HG03066 (cell line): ENCODE results near the gene EPB41L2.
"Not testable (repeated sequence)": the region's sequence is repeated elsewhere in the genome, so short reads cannot be mapped to it uniquely, and the experiment has no call there.

Source experiments
- ATAC-seq: cut with Tn5 transposase; IDR thresholded peaks from one replicate; pipeline ENCODE4 v1.9.1; 2021; ENCODE audit warnings: low read depth; ENCODE audit not compliant: unreplicated experiment

The EPB41L2 gene

DNA sequence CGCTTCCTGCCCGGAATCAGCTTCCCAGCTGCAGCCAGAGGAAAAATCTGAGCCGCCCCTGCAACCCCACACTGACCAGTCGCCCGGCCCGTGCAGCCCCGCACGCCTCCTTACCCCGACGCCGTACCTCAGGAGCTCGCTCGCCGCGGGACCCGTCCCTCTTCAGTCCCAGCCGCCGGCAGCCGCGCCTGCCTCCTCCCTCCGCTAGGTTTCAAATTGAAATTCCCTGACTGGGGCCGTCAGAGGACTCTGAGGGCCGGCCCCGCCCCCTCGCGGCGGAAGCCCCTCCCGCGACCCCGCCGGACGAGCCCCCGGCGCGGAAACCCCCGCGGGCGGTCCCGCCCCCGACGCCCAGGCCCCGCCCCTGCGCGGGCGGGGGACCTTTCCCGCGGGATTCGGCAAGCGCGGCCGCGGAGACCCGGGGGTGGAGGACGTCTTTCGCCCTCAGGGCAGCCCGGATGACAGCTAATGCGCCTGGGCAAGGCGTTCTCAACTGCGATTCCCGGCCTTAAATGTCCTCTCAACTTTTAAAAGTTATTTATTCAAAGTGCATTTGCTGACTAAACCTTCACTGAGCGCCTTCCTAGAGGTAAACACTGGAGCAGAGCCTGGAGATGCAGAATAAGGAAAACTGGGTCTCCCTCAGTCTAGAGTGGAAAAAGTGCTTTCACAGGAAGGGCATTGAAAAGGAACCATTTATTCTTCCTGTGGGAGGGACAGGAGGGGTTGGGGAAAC lies at the start of gene EPB41L2:
Gene EPB41L2 (minus strand): TSS at position 218 of the 736 bp plus-strand sequence. CDS start 106,760 bp downstream, outside the sequence.
- ATAC-seq: peak; percentile 71

DNA sequence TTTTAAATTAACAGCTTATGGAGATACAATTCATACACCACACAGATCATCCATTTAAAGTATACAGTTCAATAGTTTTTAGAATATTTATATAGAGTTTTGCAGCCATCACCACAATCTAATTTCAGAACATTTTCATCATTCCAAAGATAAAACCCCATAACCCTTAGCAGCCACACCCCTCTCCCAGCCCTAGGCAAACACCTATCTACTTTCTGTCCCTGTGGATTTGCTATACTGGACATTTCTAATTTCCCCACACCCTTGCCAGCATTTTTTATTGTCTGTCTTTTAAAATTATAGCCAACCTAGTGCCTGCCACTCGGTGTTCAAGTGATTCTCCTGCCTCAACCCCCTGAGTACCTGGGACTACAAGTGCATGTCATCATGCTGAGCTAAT lies 49.2 kb upstream of the EPB41L2 start:
- ATAC-seq: no peak

DNA sequence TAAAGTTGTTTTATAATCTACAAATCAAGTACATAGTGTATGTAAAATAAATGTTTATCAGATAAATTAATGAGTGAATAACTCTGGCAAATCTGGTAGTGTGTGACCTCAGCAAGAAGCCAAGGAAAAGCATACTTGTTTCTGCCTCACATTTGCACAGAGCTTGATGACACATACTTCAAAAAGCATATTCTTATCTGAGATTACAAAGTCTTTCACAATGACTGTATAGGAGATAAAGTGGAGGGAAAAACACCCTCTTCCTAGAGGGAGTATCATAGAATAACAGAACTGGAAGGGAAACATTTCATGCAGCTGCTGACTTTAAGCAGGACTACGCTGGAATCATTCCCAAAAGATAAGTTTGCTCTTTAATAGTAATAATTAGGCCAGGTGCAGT lies 44.1 kb upstream of the EPB41L2 start:
- no peak for ATAC-seq

DNA sequence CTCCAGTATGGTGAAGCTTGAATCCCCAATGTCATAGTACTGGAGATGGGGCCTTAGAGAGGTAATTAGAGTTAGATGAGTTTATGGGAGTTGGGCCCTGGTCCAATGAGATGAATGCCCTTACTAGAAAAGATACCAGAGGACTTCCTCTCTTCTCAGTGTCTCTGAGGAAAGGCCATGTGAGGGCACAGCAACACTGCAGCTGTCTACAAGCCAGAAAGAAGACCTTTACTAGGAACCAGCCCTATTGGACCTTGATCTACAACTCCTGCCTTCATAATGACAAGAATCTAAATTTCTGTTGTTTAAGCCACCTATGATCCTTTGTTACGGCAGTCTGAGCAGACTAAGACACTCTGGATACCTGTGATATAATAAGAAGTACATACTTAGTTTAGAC lies 40.9 kb upstream of the EPB41L2 start:
- no peak for ATAC-seq

DNA sequence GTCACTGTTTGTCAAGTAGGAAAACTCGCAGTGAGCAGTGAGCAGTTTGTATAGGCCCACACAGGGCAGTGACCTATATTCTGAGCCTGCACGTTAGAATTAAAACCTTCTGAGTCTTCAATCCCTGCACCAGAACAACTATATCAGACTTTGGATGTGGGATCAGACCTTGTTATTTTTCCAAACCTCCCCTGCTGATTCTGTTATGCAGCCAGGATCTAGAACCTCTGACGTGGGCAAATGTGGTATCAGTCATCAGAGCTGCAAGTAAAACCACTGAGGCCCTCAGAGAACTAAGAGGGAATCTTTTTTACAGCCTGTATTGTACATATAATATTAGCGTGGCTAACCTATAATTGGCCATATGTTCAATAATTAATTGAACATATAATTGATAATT lies 40.3 kb upstream of the EPB41L2 start:
- ATAC-seq: no peak

DNA sequence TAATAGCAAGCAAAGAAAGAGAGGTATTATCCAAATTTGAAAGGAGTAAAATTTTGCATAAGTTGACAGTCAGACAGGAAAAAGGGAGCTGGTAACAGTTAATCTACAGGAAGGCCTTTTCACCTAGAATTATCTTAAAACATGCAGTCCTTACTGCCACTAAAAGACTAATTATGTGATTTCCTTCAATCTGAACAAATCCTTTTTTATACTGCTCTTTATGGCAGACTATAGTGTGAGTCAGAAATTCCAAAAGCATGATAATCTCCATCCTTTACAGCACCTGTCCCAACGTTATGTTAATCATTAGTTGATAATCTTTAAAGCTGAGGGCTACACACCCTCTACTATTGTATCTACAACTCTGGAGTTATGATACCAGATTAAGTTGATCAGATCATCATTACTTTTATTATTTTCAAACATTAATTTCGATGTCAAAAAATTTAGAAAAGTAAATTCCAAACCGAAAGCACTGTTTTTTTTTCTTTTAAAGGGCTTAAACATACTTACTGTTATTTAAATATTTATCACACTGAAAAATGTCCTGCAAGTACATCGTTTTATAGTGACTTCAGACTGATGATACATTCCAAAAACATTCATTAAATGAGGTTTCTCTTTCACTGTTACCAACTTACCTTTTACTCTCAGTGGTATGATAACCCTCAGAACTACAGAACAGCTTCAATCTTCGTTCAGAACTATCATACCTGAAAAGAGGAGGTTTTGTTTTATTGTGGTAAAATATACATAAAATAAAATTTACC lies 39.1 kb upstream of the EPB41L2 start:
- no peak for ATAC-seq

DNA sequence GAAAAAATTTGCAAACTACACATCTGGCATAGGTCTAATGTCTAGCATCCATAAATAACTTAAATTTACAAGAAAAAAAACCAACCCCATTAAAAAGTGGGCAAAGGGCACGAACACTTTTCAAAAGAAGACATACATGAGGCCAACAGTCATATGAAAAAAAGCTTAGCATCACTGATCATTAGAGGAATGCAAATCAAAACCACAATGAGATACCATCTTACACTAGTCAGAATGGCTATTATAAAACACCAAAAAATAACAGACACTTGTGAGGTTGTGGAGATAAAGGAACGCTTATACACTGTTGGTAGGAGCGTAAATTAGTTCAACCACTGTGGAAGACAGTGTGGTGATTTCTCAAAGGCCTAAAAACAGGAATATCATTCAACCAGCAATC lies 33.7 kb upstream of the EPB41L2 start:
- no peak for ATAC-seq

DNA sequence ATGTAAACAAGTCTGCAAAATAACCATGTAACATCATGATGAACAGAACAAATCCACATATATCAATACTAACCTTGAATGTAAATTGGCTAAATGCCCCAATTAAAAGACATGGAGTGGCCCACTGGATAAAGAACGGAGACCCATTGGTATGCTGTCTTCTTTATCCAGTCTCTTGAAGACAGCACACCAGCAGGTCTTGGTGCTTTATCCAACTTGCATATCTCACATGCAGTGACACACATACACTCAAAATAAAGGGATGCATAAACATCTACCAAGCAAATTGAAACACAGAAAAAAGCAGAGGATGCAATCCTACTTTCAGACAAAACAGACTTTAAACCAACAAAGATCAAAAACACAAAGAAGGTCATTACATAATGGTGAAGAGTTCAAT lies 30.3 kb upstream of the EPB41L2 start:
- no peak for ATAC-seq

DNA sequence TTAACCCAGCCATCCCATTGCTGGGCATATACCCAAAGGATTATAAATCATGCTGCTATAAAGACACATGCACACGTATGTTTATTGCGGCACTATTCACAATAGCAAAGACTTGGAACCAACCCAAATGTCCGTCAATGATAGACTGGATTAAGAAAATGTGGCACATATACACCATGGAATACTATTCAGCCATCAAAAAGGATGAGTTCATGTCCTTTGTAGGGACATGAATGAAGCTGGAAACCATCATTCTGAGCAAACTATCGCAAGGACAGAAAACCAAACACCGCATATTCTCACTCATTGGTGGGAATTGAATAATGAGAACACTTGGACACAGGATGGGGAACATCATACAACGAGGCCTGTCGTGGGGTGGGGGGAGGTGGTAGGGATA lies 28.9 kb upstream of the EPB41L2 start:
- ATAC-seq: not testable (repeated sequence)

DNA sequence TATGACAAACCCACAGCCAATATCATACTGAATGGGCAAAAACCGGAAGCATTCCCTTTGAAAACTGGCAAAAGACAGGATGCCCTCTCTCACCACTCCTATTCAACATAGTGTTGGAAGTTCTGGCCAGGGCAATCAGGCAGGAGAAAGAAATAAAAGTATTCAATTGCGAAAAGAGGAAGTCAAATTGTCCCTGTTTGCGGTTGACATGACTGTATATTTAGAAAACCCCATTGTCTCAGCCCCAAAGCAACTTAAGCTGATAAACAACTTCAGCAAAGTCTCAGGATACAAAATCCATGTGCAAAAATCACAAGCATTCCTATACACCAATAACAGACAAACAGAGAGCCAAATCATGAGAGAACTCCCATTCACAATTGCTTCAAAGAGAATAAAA lies 27.3 kb upstream of the EPB41L2 start:
- ATAC-seq: not testable (repeated sequence)

DNA sequence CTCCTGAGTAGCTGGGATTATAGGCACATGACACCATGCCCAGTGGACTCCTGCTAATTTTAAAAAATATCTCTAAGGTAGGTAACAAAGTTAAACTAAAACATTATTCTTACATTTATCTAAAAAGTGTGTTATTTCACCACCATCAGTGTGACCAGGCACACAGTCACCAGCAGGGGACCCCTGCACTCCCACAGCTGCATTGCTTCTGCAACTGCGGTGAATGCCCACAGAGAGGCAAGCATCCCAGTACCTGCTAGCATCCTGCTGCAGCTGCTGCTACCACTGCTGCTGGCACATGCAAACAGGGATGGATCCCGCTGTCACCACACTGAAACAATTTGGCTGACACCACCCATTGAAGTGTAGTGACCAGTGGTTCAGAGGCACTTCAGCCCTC lies 21.9 kb upstream of the EPB41L2 start:
- ATAC-seq: no peak

DNA sequence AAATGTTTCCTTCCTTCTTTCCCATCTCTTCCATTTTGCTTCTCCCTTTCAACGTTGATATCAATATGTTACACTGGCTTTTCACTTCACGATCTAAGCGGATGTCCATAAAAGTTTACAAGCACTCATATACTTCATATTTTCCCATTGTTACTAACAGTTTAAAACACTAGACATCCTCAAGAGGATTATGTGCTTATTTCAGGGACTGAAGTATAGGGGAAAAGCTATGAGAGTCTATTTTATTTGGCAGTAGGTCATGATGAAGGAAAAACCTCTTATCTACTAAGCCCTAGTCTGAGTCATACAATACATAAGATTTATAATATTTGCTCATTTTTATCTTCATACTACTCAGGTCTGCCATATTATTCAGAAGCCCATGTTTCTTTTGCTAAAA lies 20.6 kb upstream of the EPB41L2 start:
- no peak for ATAC-seq

DNA sequence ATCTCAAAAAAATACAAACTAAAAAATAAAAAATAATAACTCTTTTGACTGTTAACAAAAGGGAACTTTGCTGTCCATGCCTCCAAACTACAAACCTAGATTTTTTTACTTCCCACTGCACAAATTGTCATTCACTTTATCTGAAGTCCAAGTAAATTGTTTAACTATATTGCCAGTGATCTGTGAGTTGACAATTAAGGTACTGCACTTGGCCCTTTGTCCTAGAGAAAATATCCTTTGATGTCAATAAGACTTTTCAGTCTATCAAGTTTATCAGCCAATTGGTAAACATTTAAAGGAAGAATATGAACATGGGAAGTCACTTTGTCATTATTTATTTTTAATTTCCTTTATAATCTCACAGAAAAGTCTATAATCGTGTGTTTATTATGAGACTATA lies 19.3 kb upstream of the EPB41L2 start:
- no peak for ATAC-seq

DNA sequence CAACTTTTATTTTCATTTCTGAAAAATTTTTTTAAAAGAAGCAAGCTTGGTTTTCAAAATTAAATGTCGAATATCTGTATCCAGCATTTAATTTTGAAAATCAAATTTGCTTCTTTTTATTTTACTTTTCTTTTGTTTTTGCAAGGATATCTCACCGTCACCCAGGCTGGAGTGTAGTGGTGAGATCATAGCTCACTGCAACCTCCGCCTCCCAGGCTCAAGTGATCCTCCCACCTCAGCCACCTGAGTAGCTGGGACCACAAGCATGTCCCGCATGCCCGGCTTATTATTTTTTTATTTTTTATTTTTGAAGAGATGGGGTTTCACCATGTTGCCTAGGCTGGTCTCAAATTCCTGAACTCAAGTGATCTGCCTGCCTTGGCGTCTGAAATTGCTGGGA lies 17.0 kb upstream of the EPB41L2 start:
- no peak for ATAC-seq

DNA sequence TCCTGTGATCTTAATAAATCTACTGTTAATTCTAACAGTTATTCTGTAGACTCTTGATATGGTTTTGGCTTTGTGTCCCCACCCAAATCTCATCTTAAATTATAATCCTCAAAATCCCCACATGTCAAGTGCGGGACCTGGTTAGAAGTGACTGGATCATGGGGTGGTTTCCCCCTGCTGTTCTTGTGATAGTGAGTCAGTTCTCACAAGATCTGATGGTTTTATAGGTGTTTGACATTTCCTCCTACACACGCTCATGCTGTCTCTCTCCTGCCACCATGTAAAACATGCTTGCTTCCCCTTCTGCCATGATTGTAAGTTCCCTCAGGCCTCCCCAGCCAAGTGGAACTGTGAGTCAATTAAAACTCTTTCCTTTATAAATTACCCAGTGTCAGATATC lies 10.5 kb upstream of the EPB41L2 start:
- no peak for ATAC-seq

DNA sequence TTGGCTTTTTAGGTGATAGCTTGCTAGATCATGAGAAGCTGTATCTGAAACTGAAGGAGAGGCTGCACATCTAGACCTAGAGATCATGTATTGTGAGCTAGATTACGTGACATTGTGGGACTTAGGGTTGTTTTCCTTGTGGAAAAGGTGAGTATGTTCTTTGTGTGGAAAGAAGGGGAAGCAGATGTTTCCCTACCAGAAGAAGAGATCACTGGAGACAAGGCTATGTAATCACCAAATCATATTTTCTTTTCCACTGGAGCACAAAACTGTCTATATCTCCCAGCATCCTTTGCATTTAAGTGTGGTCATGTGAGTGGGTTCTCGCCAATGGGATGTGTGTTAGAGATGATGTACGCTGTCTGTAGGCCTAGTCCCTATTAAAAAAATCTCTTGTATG lies 7.0 kb upstream of the EPB41L2 start:
- no peak for ATAC-seq

DNA sequence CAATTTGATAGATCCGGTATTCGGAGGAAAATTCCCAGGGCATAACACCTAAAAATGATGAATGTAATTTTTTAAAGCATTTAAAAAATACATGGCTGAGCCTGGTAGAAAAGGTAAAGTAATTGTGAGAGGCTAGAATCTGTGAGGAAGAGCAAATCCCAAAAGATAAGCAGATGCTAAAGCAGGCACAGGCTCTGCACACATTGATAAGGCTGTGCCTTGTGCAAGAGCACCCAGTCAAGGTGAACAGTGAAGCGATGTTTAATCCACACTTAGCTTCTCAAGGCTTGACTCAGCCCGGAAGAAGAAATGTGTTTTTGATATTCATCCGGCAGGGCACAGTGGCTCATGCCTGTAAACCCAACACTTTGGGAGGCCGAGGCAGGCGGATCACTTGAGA lies 5.1 kb upstream of the EPB41L2 start:
- ATAC-seq: no peak

DNA sequence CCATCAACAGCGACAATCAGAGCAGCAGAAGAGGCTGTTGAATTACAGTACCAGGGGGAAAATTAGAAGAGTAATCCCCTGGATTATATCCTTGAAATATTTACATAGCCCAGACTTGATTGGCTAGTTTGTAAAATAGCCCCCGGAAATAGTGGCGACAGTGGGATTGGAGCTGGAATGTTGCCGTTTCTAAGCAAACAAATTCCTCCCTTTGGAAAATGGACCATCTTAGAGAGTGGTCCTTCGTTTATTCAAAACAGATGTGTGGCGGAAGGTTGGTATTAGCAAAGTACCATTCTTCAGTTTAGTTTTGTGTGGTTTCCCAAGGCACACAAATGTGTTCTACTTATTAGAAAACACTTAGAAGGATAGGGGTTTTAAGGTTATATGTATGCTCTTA lies 4.5 kb upstream of the EPB41L2 start:
- no peak for ATAC-seq

DNA sequence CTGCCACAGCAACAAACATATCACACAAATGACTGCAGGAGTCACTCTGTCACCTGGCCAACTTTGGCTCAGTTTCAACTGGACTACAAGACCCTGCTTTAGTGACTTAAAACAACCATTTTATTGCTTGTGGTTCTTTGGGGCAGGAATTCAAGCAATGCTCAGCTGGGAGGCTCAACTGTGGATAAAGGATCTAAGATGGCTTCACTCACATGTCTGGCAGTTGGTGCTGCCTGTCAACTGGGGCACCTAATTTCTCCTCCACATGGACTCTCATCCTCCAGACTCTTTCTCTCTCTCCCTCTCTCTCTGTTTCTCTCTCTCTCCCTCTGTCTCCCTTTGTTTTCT lies 2.8 kb upstream of the EPB41L2 start:
- no peak for ATAC-seq

DNA sequence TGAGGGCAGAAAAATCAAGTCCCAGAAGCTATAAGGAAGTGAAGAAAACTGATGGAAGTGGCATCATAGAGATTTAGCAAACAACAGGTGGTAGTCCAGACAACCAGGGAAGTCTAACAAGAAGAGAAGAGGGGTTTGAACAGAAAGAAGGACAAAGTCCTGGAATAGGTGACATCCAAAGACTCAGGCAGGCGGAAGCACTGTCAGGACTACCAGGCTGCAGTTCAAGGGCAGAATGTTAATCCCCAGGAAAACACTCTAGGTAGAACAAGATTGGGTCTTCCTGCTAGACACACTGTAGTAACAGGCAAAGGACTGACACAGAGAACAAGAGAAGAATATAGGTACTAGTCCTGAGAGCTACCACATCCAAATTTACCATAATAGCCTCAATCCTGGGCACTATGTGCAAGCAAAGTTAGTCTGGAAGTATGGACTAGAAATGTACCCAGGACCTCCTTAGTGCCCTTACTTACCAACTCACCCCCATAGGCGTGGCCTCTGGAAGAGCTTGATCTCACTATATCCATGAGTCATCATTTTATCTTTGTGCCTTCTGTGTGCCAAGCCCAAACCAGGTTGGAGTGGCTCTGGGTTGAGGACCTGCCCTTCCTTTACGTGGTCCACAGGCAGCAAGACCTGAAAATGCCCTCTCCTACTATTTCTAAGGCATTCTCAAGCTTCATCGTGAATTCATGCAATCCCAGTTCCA lies 2.2 kb upstream of the EPB41L2 start:
- ATAC-seq: no peak

DNA sequence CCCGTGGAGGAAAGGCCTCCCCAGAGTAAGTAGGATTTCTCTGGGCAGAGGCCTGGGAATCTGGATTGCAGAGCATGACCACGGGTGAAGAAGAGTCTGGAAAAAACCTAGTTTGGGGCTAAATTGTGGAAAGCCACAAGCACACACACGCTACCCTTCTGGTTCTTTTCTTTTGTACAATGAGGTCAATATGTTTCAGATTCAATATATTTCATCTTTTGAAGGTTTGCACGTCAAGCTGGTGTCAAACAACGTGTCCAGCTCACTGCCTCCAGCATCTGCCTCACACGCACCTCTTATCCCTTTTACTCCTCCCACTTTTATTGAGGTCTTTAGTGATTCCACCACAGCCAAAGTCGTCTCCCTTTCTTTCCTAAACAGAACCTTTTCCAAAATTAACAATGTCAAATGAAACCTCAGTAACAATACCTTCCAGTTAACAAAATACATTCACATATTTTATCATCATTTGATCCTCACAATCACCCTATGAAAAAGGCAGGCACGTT lies 773 bp upstream of the EPB41L2 start:
- no peak for ATAC-seq
